ENCODE data around the gene SPTBN4.

GRCh38 chr19:40608240-40608621, 141.4 kb downstream of the SPTBN4 start:
- TF ChIP-seq SMC3 (conservative IDR thresholded peaks at IDR 0.05; ENCODE audit: poor library complexity) (no peak), POLR2AphosphoS5 (IDR thresholded peaks at IDR 0.05) (no peak), EZH2 (IDR thresholded peaks at IDR 0.05; ENCODE audit: borderline replicate concordance, insufficient read depth, low read length, poor library complexity, severe bottlenecking) (no peak), EP300 (conservative IDR thresholded peaks at IDR 0.05; ENCODE audit: poor library complexity, severe bottlenecking) (no peak), TAF1 (IDR thresholded peaks at IDR 0.05; ENCODE audit: low read depth) (no peak), MXI1 (conservative IDR thresholded peaks at IDR 0.05; ENCODE audit: poor library complexity, severe bottlenecking) (no peak), RAD21 (conservative IDR thresholded peaks at IDR 0.05) (no peak)
- TF ChIP-seq, protein P1, sequence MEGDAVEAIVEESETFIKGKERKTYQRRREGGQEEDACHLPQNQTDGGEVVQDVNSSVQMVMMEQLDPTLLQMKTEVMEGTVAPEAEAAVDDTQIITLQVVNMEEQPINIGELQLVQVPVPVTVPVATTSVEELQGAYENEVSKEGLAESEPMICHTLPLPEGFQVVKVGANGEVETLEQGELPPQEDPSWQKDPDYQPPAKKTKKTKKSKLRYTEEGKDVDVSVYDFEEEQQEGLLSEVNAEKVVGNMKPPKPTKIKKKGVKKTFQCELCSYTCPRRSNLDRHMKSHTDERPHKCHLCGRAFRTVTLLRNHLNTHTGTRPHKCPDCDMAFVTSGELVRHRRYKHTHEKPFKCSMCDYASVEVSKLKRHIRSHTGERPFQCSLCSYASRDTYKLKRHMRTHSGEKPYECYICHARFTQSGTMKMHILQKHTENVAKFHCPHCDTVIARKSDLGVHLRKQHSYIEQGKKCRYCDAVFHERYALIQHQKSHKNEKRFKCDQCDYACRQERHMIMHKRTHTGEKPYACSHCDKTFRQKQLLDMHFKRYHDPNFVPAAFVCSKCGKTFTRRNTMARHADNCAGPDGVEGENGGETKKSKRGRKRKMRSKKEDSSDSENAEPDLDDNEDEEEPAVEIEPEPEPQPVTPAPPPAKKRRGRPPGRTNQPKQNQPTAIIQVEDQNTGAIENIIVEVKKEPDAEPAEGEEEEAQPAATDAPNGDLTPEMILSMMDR (IDR thresholded peaks at IDR 0.05; ENCODE audit: poor library complexity, severe bottlenecking) = no peak
- TF ChIP-seq, protein P2, sequence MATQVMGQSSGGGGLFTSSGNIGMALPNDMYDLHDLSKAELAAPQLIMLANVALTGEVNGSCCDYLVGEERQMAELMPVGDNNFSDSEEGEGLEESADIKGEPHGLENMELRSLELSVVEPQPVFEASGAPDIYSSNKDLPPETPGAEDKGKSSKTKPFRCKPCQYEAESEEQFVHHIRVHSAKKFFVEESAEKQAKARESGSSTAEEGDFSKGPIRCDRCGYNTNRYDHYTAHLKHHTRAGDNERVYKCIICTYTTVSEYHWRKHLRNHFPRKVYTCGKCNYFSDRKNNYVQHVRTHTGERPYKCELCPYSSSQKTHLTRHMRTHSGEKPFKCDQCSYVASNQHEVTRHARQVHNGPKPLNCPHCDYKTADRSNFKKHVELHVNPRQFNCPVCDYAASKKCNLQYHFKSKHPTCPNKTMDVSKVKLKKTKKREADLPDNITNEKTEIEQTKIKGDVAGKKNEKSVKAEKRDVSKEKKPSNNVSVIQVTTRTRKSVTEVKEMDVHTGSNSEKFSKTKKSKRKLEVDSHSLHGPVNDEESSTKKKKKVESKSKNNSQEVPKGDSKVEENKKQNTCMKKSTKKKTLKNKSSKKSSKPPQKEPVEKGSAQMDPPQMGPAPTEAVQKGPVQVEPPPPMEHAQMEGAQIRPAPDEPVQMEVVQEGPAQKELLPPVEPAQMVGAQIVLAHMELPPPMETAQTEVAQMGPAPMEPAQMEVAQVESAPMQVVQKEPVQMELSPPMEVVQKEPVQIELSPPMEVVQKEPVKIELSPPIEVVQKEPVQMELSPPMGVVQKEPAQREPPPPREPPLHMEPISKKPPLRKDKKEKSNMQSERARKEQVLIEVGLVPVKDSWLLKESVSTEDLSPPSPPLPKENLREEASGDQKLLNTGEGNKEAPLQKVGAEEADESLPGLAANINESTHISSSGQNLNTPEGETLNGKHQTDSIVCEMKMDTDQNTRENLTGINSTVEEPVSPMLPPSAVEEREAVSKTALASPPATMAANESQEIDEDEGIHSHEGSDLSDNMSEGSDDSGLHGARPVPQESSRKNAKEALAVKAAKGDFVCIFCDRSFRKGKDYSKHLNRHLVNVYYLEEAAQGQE (IDR thresholded peaks at IDR 0.05; ENCODE audit: borderline replicate concordance) = no peak

All from neural cell (in vitro differentiated cells).